Measurements from ENCODE around the gene C19orf33.

The C19orf33 gene

GRCh38 chr19:38346837-38347236, 42.8 kb downstream of the C19orf33 start:
- no peak for DNase-seq

- no peak for DNase-seq
Measured at GRCh38 chr19:38350883-38351282, 46.8 kb downstream of the C19orf33 start.

- no peak for DNase-seq
Measured at GRCh38 chr19:38351865-38352395, 47.9 kb downstream of the C19orf33 start.

- DNase-seq, result no peak
Measured at GRCh38 chr19:38352611-38353010, 48.6 kb downstream of the C19orf33 start.

Measured in CD4-positive, alpha-beta T cell treated with Interleukin-17A for 1 hour (primary cell).